HG02571 (cell line): Measurements from ENCODE around the gene HIKESHI.
"Not testable (repeated sequence)": the region's sequence is repeated elsewhere in the genome, so short reads cannot be mapped to it uniquely, and the experiment has no call there.

Source experiments
- ATAC-seq: cut with Tn5 transposase; IDR thresholded peaks from one replicate; pipeline ENCODE4 v1.9.1; 2021; ENCODE audit warnings: mild to moderate bottlenecking, moderate library complexity; ENCODE audit not compliant: unreplicated experiment

HIKESHI gene

GRCh38 chr11:86292912-86293616, 9.0 kb upstream of the HIKESHI start:
- ATAC-seq, result peak; percentile 45

GRCh38 chr11:86294026-86294425, 8.0 kb upstream of the HIKESHI start:
- ATAC-seq, result no peak

- ATAC-seq, result no peak
These were observed 323 bp upstream of the HIKESHI start for GRCh38 chr11:86301742-86302091.

- ATAC-seq, result no peak
These were observed 1.2 kb downstream of the HIKESHI start for GRCh38 chr11:86303257-86303656.

- ATAC-seq, result not testable (repeated sequence)
These were observed 6.7 kb downstream of the HIKESHI start for GRCh38 chr11:86308710-86309109.

- ATAC-seq, result no peak
These were observed 11.8 kb downstream of the HIKESHI start for GRCh38 chr11:86313793-86314192.

- no peak for ATAC-seq
These were observed 12.6 kb downstream of the HIKESHI start for GRCh38 chr11:86314636-86315035.

- ATAC-seq, result no peak
These were observed 33.2 kb downstream of the HIKESHI start for GRCh38 chr11:86335131-86335767.

- ATAC-seq, result no peak
These were observed 35.2 kb downstream of the HIKESHI start for GRCh38 chr11:86337227-86337626.

GRCh38 chr11:86341382-86341781, 39.3 kb downstream of the HIKESHI start:
- no peak for ATAC-seq

- no peak for ATAC-seq
These were observed 44.5 kb downstream of the HIKESHI start for GRCh38 chr11:86346513-86346912.

- no peak for ATAC-seq
These were observed 53.2 kb downstream of the HIKESHI start for GRCh38 chr11:86355256-86355655.

- ATAC-seq, result not testable (repeated sequence)
These were observed 55.4 kb downstream of the HIKESHI start for GRCh38 chr11:86357412-86357811.

- ATAC-seq, result no peak
These were observed 56.7 kb downstream of the HIKESHI start for GRCh38 chr11:86358720-86359119.

GRCh38 chr11:86360775-86361395, 58.8 kb downstream of the HIKESHI start:
- no peak for ATAC-seq

GRCh38 chr11:86363424-86363823, 61.4 kb downstream of the HIKESHI start:
- ATAC-seq, result no peak

GRCh38 chr11:86365546-86365945, 63.5 kb downstream of the HIKESHI start:
- no peak for ATAC-seq

GRCh38 chr11:86369668-86370067, 67.6 kb downstream of the HIKESHI start:
- no peak for ATAC-seq

GRCh38 chr11:86370171-86370570, 68.1 kb downstream of the HIKESHI start:
- no peak for ATAC-seq

GRCh38 chr11:86370922-86371594, 69.0 kb downstream of the HIKESHI start:
- ATAC-seq, result no peak

- no peak for ATAC-seq
These were observed 70.0 kb downstream of the HIKESHI start for GRCh38 chr11:86372041-86372440.

- no peak for ATAC-seq
These were observed 70.5 kb downstream of the HIKESHI start for GRCh38 chr11:86372586-86372985.
